H9 (cell line): Measurements from ENCODE around the gene EMC8. TPM values are rescaled to one million over a fixed set of nuclear protein-coding genes. Genes with fewer than 3 reads are reported as not detected.

Source experiments
- DNase-seq: peaks from one replicate; pipeline ENCODE4 v3.0.0-alpha.2; 2017
- H2AFZ ChIP-seq: one replicate; pipeline ENCODE4 v1.6.1; 2013; ENCODE audit warnings: mild to moderate bottlenecking, low read length, control low read depth, moderate library complexity
- H2AK5ac ChIP-seq: 2 replicates; pipeline ENCODE4 v1.6.1; 2013; ENCODE audit warnings: low read length, control low read depth, mixed read lengths; ENCODE audit not compliant: insufficient read length
- H2BK120ac ChIP-seq: one replicate; pipeline ENCODE4 v1.6.1; 2013; ENCODE audit warnings: low read depth, mild to moderate bottlenecking, low read length, control low read depth, inconsistent platforms; ENCODE audit not compliant: poor library complexity, severe bottlenecking
- H2BK12ac ChIP-seq: 2 replicates; pipeline ENCODE4 v1.6.1; 2013; ENCODE audit warnings: low read length, control low read depth, mixed read lengths, low read depth; ENCODE audit not compliant: insufficient read length
- H2BK15ac ChIP-seq: 2 replicates; pipeline ENCODE4 v1.6.1; 2013; ENCODE audit warnings: low read depth, low read length, control low read depth
- H2BK20ac ChIP-seq: one replicate; pipeline ENCODE4 v1.6.1; 2013; ENCODE audit warnings: low read depth, mild to moderate bottlenecking, low read length, control low read depth, inconsistent platforms; ENCODE audit not compliant: poor library complexity, severe bottlenecking
- H2BK5ac ChIP-seq: 2 replicates; pipeline ENCODE4 v1.6.1; 2013; ENCODE audit warnings: low read length, control low read depth, mixed read lengths; ENCODE audit not compliant: insufficient read length
- H3K14ac ChIP-seq: 2 replicates; pipeline ENCODE4 v1.6.1; 2013; ENCODE audit warnings: low read length, control low read depth; ENCODE audit not compliant: insufficient read depth
- H3K18ac ChIP-seq: 2 replicates; pipeline ENCODE4 v1.6.1; 2013; ENCODE audit warnings: low read depth, mild to moderate bottlenecking, mixed read lengths, low read length, control low read depth; ENCODE audit not compliant: insufficient read length
- H3K23ac ChIP-seq: 2 replicates; pipeline ENCODE4 v1.6.1; 2013; ENCODE audit warnings: low read length, control low read depth, mixed read lengths, low read depth; ENCODE audit not compliant: insufficient read length
- H3K23me2 ChIP-seq: 2 replicates; pipeline ENCODE4 v1.6.1; 2013; ENCODE audit warnings: low read depth, mild to moderate bottlenecking, mixed read lengths, low read length, control low read depth; ENCODE audit not compliant: insufficient read length, poor library complexity, severe bottlenecking
- H3K27ac ChIP-seq: 2 replicates; pipeline ENCODE4 v1.5.1; 2013; ENCODE audit warnings: low read length, control low read depth, mixed read lengths, low read depth; ENCODE audit not compliant: insufficient read length
- H3K27me3 ChIP-seq: 2 replicates; pipeline ENCODE4 v1.6.1; 2013; ENCODE audit warnings: low read length, control low read depth, inconsistent platforms; ENCODE audit not compliant: insufficient read depth
- H3K4ac ChIP-seq: 2 replicates; pipeline ENCODE4 v1.6.1; 2013; ENCODE audit warnings: low read depth, mild to moderate bottlenecking, control low read depth, inconsistent platforms, low read length, moderate library complexity
- H3K4me1 ChIP-seq: 2 replicates; pipeline ENCODE4 v1.6.1; 2013; ENCODE audit warnings: low read length, control low read depth, inconsistent platforms; ENCODE audit not compliant: insufficient read depth
- H3K4me2 ChIP-seq: 2 replicates; pipeline ENCODE4 v1.6.1; 2013; ENCODE audit warnings: low read length, control low read depth, mixed read lengths; ENCODE audit not compliant: insufficient read length, insufficient read depth
- H3K56ac ChIP-seq: 2 replicates; pipeline ENCODE4 v1.6.1; 2013; ENCODE audit warnings: low read depth, mild to moderate bottlenecking, mixed read lengths, low read length, control low read depth; ENCODE audit not compliant: insufficient read length
- H3K79me1 ChIP-seq: 2 replicates; pipeline ENCODE4 v1.6.1; 2013; ENCODE audit warnings: low read depth, mild to moderate bottlenecking, moderate library complexity, low read length, control low read depth, inconsistent platforms; ENCODE audit not compliant: insufficient read depth, poor library complexity, severe bottlenecking
- H3K79me2 ChIP-seq: 2 replicates; pipeline ENCODE4 v1.6.1; 2013; ENCODE audit warnings: low read length, control low read depth, inconsistent platforms; ENCODE audit not compliant: insufficient read depth
- H3K9ac ChIP-seq: 2 replicates; pipeline ENCODE4 v1.6.1; 2013; ENCODE audit warnings: low read length, control low read depth, mixed read lengths; ENCODE audit not compliant: insufficient read length; ENCODE audit errors: extremely low read depth
- H3K9me3 ChIP-seq: one replicate; pipeline ENCODE4 v1.6.1; 2013; ENCODE audit warnings: low read depth, low read length, inconsistent platforms; ENCODE audit not compliant: control insufficient read depth
- H3T11ph ChIP-seq: one replicate; pipeline ENCODE4 v1.6.1; 2013; ENCODE audit warnings: mild to moderate bottlenecking, low read length, control low read depth, inconsistent platforms
- H4K20me1 ChIP-seq: one replicate; pipeline ENCODE4 v1.6.1; 2013; ENCODE audit not compliant: control insufficient read depth, insufficient read length, insufficient read depth
- H4K5ac ChIP-seq: 2 replicates; pipeline ENCODE4 v1.6.1; 2013; ENCODE audit warnings: low read depth, mild to moderate bottlenecking, mixed read lengths, low read length, control low read depth; ENCODE audit not compliant: insufficient read length
- H4K8ac ChIP-seq: replicated peaks from 2 replicates; pipeline ENCODE4 v1.6.1; 2013; ENCODE audit warnings: low read length, control low read depth, mixed read lengths, low read depth; ENCODE audit not compliant: insufficient read length
- H4K91ac ChIP-seq: 2 replicates; pipeline ENCODE4 v1.6.1; 2013; ENCODE audit warnings: low read depth, mild to moderate bottlenecking, moderate library complexity, mixed read lengths, low read length, control low read depth; ENCODE audit not compliant: insufficient read length
- H3K27ac Mint-ChIP-seq, 3 experiments: 2 replicates in 2 of 3; 3 replicates in 1 of 3; pipeline ENCODE4 v1.8.0; 2020 to 2021; ENCODE audit warnings: mixed read lengths in 3 of 3, mild to moderate bottlenecking in 1 of 3, moderate library complexity in 1 of 3
- H3K27me3 Mint-ChIP-seq: 2 replicates; pipeline ENCODE4 v1.8.0; 2021; ENCODE audit warnings: low read depth, mild to moderate bottlenecking, moderate library complexity, mixed read lengths
- H3K36me3 Mint-ChIP-seq, 3 experiments: 2 replicates in 2 of 3; 3 replicates in 1 of 3; pipeline ENCODE4 v1.8.0; 2020 to 2021; ENCODE audit warnings: low read depth in 3 of 3, mixed read lengths in 3 of 3; ENCODE audit not compliant: insufficient read depth in 1 of 3
- H3K4me1 Mint-ChIP-seq, 2 experiments: 2 replicates each; pipeline ENCODE4 v1.8.0; 2020; ENCODE audit warnings: mixed read lengths in 2 of 2
- H3K4me3 Mint-ChIP-seq, 2 experiments: 2 replicates in 1 of 2; 3 replicates in 1 of 2; pipeline ENCODE4 v1.8.0; 2020 to 2021; ENCODE audit warnings: mild to moderate bottlenecking in 2 of 2, mixed read lengths in 2 of 2, moderate library complexity in 1 of 2
- H3K9me3 Mint-ChIP-seq, 2 experiments: 2 replicates in 1 of 2; 3 replicates in 1 of 2; pipeline ENCODE4 v1.8.0; 2020; ENCODE audit warnings: mild to moderate bottlenecking in 2 of 2, mixed read lengths in 2 of 2, moderate library complexity in 1 of 2
- CTCF ChIP-seq: fragments of 200-600 bp; sonication (generic); conservative IDR thresholded peaks from 3 replicates; pipeline ENCODE4 v1.8.0; 2021; ENCODE audit warnings: antibody characterized with exemption, mild to moderate bottlenecking
- WGBS: extraction: QIAGEN DNeasy Blood & Tissue Kit; methylation state at CpG from one replicate; pipeline ENCODE4 v1.1.7; 2013; ENCODE audit warnings: missing lambda C conversion rate, low lambda C conversion rate, mixed read lengths; ENCODE audit not compliant: insufficient read length; ENCODE audit errors: extremely low coverage; 5-methylcytosine and 5-hydroxymethylcytosine counted together
- total RNA-seq: library from RNA; stranded (reverse); gene quantifications from 2 replicates; pipeline ENCODE4 v1.2.1, GENCODE V29; 2021

EMC8 gene
- total RNA-seq, 1 experiment from 2014 or later: 52.3 TPM

- H3K27ac Mint-ChIP-seq: no peak overlapping the region
- H3K36me3 Mint-ChIP-seq: no peaks in the 10 kb centered on the region; a peak in 1 of 7 replicates
Measured at GRCh38 chr16:85762970-85763369, 36.4 kb downstream of the EMC8 start.

More at GRCh38 chr16:85762970-85763369, 36.4 kb downstream of the EMC8 start:
- no peak overlapping the region for H2BK12ac ChIP-seq
- no peaks in the 10 kb centered on the region for H3K79me1 ChIP-seq
- no peak overlapping the region for H4K91ac ChIP-seq
- H3K4me1 ChIP-seq: peaks cover 1% of the 10 kb centered on the region; the same call in 1 of the 2 replicates
- H3K9me3 ChIP-seq: no peaks in the 10 kb centered on the region
- no peak overlapping the region for H3K23ac ChIP-seq
- no peak overlapping the region for H2BK15ac ChIP-seq
- H3K56ac ChIP-seq: no peak overlapping the region
- H2BK120ac ChIP-seq: no peak overlapping the region
- H3K27me3 ChIP-seq: no peaks in the 10 kb centered on the region
- Mint-ChIP-seq H3K9me3 (no peaks in the 10 kb centered on the region), H3K4me1 (peaks cover 17 to 25% of the 10 kb centered on the region in 2 experiments), H3K27me3 (peaks cover 12% of the 10 kb centered on the region), H3K4me3 (no peak overlapping the region)
- no peak overlapping the region for H3K4ac ChIP-seq
- no peak overlapping the region for H3K9ac ChIP-seq
- no peak overlapping the region for H2BK20ac ChIP-seq
- WGBS: no CpG with 5 or more reads among the region's 12 CpGs
- no peak overlapping the region for H3K18ac ChIP-seq
- no peak overlapping the region for H3K27ac ChIP-seq
- no peak overlapping the region for H3K14ac ChIP-seq
- no peak overlapping the region for H3T11ph ChIP-seq
- no peaks in the 10 kb centered on the region for H3K79me2 ChIP-seq
- H3K4me2 ChIP-seq: no peak overlapping the region
- no peak overlapping the region for H4K8ac ChIP-seq
- no peaks in the 10 kb centered on the region for H3K23me2 ChIP-seq
- no peak overlapping the region for H2AFZ ChIP-seq
- no peak for DNase-seq
- TF ChIP-seq CTCF: no peak
- no peak overlapping the region for H2BK5ac ChIP-seq
- H4K5ac ChIP-seq: no peak overlapping the region
- no peak overlapping the region for H2AK5ac ChIP-seq
- no peaks in the 10 kb centered on the region for H4K20me1 ChIP-seq
